ENCODE data around the gene TRIM9. TPM values are rescaled to one million over a fixed set of nuclear protein-coding genes. Genes with fewer than 3 reads are reported as not detected.

TRIM9 gene
- total and polyA plus RNA-seq, 2 of the 4 experiments (the other 2 are of a cell fraction): under 0.01 to 0.09 TPM

- no peak overlapping the region for H2BK15ac ChIP-seq (ENCODE audit: low read depth, low read length)
- intact Hi-C loops (cut with micrococcal nuclease): no loop called here
Observed at GRCh38 chr14:50979941-50980850, 114.7 kb downstream of the TRIM9 start.

More at GRCh38 chr14:50979941-50980850, 114.7 kb downstream of the TRIM9 start:
- H2AK5ac ChIP-seq (ENCODE audit: low read depth, low read length): no peak overlapping the region
- no peaks in the 10 kb centered on the region for H3K36me3 ChIP-seq (ENCODE audit: control insufficient read depth, insufficient read depth, low read length)
- H4K20me1 ChIP-seq (ENCODE audit: insufficient read depth, low read length): no peaks in the 10 kb centered on the region
- H3K27me3 ChIP-seq (ENCODE audit: control insufficient read depth, insufficient read depth, low read length): peaks cover 58% of the 10 kb centered on the region
- no peak overlapping the region for H2AFZ ChIP-seq (replicated peaks; ENCODE audit: low read length, poor library complexity)
- no peak overlapping the region for H2BK5ac ChIP-seq (ENCODE audit: low read depth, low read length, poor library complexity, severe bottlenecking)
- H4K8ac ChIP-seq (ENCODE audit: low read depth in 2 of 2, low read length in 2 of 2): no peak overlapping the region
- no peaks in the 10 kb centered on the region for H3K9me1 ChIP-seq (ENCODE audit: insufficient read depth, low read length)
- H4K5ac ChIP-seq (ENCODE audit: low read depth, low read length): no peak overlapping the region
- no peak overlapping the region for H2AK9ac ChIP-seq (replicated peaks; ENCODE audit: low read depth, low read length, poor library complexity)
- H3K9me3 ChIP-seq (ENCODE audit: control insufficient read depth, insufficient read depth, low read length): no peaks in the 10 kb centered on the region
- H3K56ac ChIP-seq (ENCODE audit: extremely low read depth, insufficient read depth, low read length): no peak overlapping the region
- ChIA-PET CTCF (no interaction called here), POLR2A (ENCODE audit: unreplicated experiment) (no interaction called here)
- no peak overlapping the region for H3K4me3 ChIP-seq (ENCODE audit: insufficient read depth, low read depth, low read length)
- H3K4ac ChIP-seq (ENCODE audit: low read depth, low read length): no peak overlapping the region
- no peak for DNase-seq
- H4K91ac ChIP-seq (ENCODE audit: insufficient read depth, low read depth, low read length): no peak overlapping the region
- H3K4me1 ChIP-seq (ENCODE audit: control insufficient read depth, insufficient read depth, low read length): no peaks in the 10 kb centered on the region
- no peak overlapping the region for H3K4me2 ChIP-seq (ENCODE audit: low read depth, low read length)
- WGBS, 2 experiments (ENCODE audit: extremely low coverage in 2 of 2, insufficient read length in 1 of 2): 80% methylated on average over 1 of the region's 5 CpGs; no CpG with 5 or more reads in 1 of the 2 experiments
- H2BK120ac ChIP-seq (ENCODE audit: low read depth, low read length): no peak overlapping the region
- H2BK20ac ChIP-seq (ENCODE audit: low read depth, low read length): no peak overlapping the region
- H3K27ac ChIP-seq (ENCODE audit: insufficient read depth, low read length): no peak overlapping the region
- dilution Hi-C loops (cut with HindIII; ENCODE audit: low sequenced_read_pairs, unreplicated experiment) (no loop called here), in situ Hi-C loops (cut with MboI; ENCODE audit: low sequenced_read_pairs) (no loop called here)
- H3K79me1 ChIP-seq (ENCODE audit: low read depth in 1 of 2, low read length in 2 of 2): no peaks in the 10 kb centered on the region
- no peak overlapping the region for H3K23ac ChIP-seq (ENCODE audit: low read depth, low read length)
- no peak overlapping the region for H3K14ac ChIP-seq (replicated peaks; ENCODE audit: low read depth, low read length)
- ATAC-seq (ENCODE audit: low read depth): no peak
- no TSS peak for BruUV-seq (replicated peaks)
- no peak overlapping the region for H3K18ac ChIP-seq (ENCODE audit: low read depth, low read length)
- H3K9ac ChIP-seq (ENCODE audit: low read depth, low read length): no peak overlapping the region
- TF ChIP-seq CHD1 (IDR thresholded peaks at IDR 0.05; ENCODE audit: low read depth, low read length) (no peak), MAZ (IDR thresholded peaks at IDR 0.05; ENCODE audit: borderline replicate concordance, low read depth, low read length) (no peak), POLR2A (IDR thresholded peaks at IDR 0.05; ENCODE audit: low read depth, low read length) (no peak), MXI1 (IDR thresholded peaks at IDR 0.05; ENCODE audit: borderline replicate concordance, low read depth, low read length) (no peak), RCOR1 (IDR thresholded peaks at IDR 0.05; ENCODE audit: insufficient replicate concordance, low read length) (no peak), RAD21 (IDR thresholded peaks at IDR 0.05; ENCODE audit: low read length) (no peak), SMC3 (IDR thresholded peaks at IDR 0.05; ENCODE audit: low read depth, low read length) (no peak), MAFK (IDR thresholded peaks at IDR 0.05; ENCODE audit: low read depth, low read length) (no peak), NFE2L2 (IDR thresholded peaks at IDR 0.05; ENCODE audit: low read depth, low read length) (no peak), BHLHE40 (IDR thresholded peaks at IDR 0.05; ENCODE audit: low read depth, low read length) (no peak), CEBPB (IDR thresholded peaks at IDR 0.05; ENCODE audit: low read depth, low read length) (no peak), USF2 (IDR thresholded peaks at IDR 0.05; ENCODE audit: low read depth, low read length) (no peak), FOS (IDR thresholded peaks at IDR 0.05; ENCODE audit: low read depth, low read length) (no peak), RFX5 (IDR thresholded peaks at IDR 0.05; ENCODE audit: low read depth, low read length) (no peak)

All from IMR-90 (cell line).